GM12872 (cell line): ENCODE data around the gene LRSAM1.

Experiments used
- CTCF ChIP-seq: IDR thresholded peaks from 3 replicates; pipeline ENCODE4 v1.5.1; 2011; ENCODE audit warnings: low read depth, mild to moderate bottlenecking, low read length, moderate library complexity; ENCODE audit not compliant: insufficient read depth

LRSAM1 gene

GRCh38 chr9:127509955-127510299, 58.6 kb downstream of the LRSAM1 start:
- TF ChIP-seq CTCF, result no peak

GRCh38 chr9:127514468-127514867, 63.2 kb downstream of the LRSAM1 start:
- no peak for TF ChIP-seq CTCF

- TF ChIP-seq CTCF, result no peak
These were observed 65.7 kb downstream of the LRSAM1 start for GRCh38 chr9:127516835-127517607.

- TF ChIP-seq CTCF, result no peak
These were observed 66.3 kb downstream of the LRSAM1 start for GRCh38 chr9:127517620-127518019.

- no peak for TF ChIP-seq CTCF
These were observed 67.0 kb downstream of the LRSAM1 start for GRCh38 chr9:127518091-127518856.

GRCh38 chr9:127519301-127520166, 68.2 kb downstream of the LRSAM1 start:
- TF ChIP-seq CTCF, result no peak
